IPS-18a (cell line): Measurements from ENCODE around the gene ZNF862.

Experiments
- H3K27ac ChIP-seq: one replicate; pipeline ENCODE4 v1.5.1; 2013; ENCODE audit warnings: low read length
- H3K27me3 ChIP-seq: one replicate; pipeline ENCODE4 v1.6.1; 2013; ENCODE audit warnings: mild to moderate bottlenecking, low read length; ENCODE audit not compliant: control insufficient read depth, insufficient read depth
- H3K36me3 ChIP-seq: one replicate; pipeline ENCODE4 v1.6.1; 2013; ENCODE audit warnings: low read depth, low read length; ENCODE audit not compliant: control insufficient read depth
- H3K4me1 ChIP-seq: one replicate; pipeline ENCODE4 v1.6.1; 2013; ENCODE audit warnings: low read depth, low read length; ENCODE audit not compliant: control insufficient read depth
- H3K4me3 ChIP-seq: one replicate; pipeline ENCODE4 v1.5.1; 2013; ENCODE audit warnings: low read length
- H3K9ac ChIP-seq: one replicate; pipeline ENCODE4 v1.6.1; 2013; ENCODE audit warnings: mild to moderate bottlenecking, low read length, moderate library complexity
- H3K9me3 ChIP-seq: one replicate; pipeline ENCODE4 v1.6.1; 2013; ENCODE audit warnings: low read depth, low read length; ENCODE audit not compliant: control insufficient read depth

Gene ZNF862

GRCh38 chr7:149811831-149812490 lies 26.2 kb upstream of the ZNF862 start:
- no peak overlapping the region for H3K27ac ChIP-seq
- H3K4me3 ChIP-seq = no peak overlapping the region
- no peaks in the 10 kb centered on the region for H3K36me3 ChIP-seq
- no peaks in the 10 kb centered on the region for H3K9me3 ChIP-seq
- H3K9ac ChIP-seq = no peak overlapping the region
- no peaks in the 10 kb centered on the region for H3K4me1 ChIP-seq
- H3K27me3 ChIP-seq = no peaks in the 10 kb centered on the region

GRCh38 chr7:149813254-149814035 lies 24.7 kb upstream of the ZNF862 start:
- no peaks in the 10 kb centered on the region for H3K9me3 ChIP-seq
- H3K27me3 ChIP-seq = no peaks in the 10 kb centered on the region
- no peak overlapping the region for H3K4me3 ChIP-seq
- no peaks in the 10 kb centered on the region for H3K4me1 ChIP-seq
- no peak overlapping the region for H3K9ac ChIP-seq
- H3K36me3 ChIP-seq = no peaks in the 10 kb centered on the region
- H3K27ac ChIP-seq = no peak overlapping the region

GRCh38 chr7:149814494-149814893 lies 23.7 kb upstream of the ZNF862 start:
- no peak overlapping the region for H3K9ac ChIP-seq
- H3K9me3 ChIP-seq = no peaks in the 10 kb centered on the region
- H3K4me1 ChIP-seq = no peaks in the 10 kb centered on the region
- H3K27ac ChIP-seq = no peak overlapping the region
- H3K36me3 ChIP-seq = no peaks in the 10 kb centered on the region
- H3K4me3 ChIP-seq = no peak overlapping the region
- no peaks in the 10 kb centered on the region for H3K27me3 ChIP-seq

- H3K36me3 ChIP-seq = no peaks in the 10 kb centered on the region
- no peaks in the 10 kb centered on the region for H3K9me3 ChIP-seq
- no peaks in the 10 kb centered on the region for H3K4me1 ChIP-seq
- no peak overlapping the region for H3K4me3 ChIP-seq
- no peak overlapping the region for H3K27ac ChIP-seq
- no peaks in the 10 kb centered on the region for H3K27me3 ChIP-seq
- H3K9ac ChIP-seq = no peak overlapping the region
These were observed 23.1 kb upstream of the ZNF862 start for GRCh38 chr7:149815121-149815520.

GRCh38 chr7:149815661-149816266 lies 22.4 kb upstream of the ZNF862 start:
- Histone ChIP-seq H3K9me3 (no peaks in the 10 kb centered on the region), H3K27me3 (no peaks in the 10 kb centered on the region), H3K27ac (no peak overlapping the region), H3K36me3 (no peaks in the 10 kb centered on the region), H3K4me1 (no peaks in the 10 kb centered on the region), H3K9ac (no peak overlapping the region), H3K4me3 (no peak overlapping the region)

- no peak overlapping the region for H3K9ac ChIP-seq
- no peak overlapping the region for H3K27ac ChIP-seq
- no peaks in the 10 kb centered on the region for H3K27me3 ChIP-seq
- H3K9me3 ChIP-seq = no peaks in the 10 kb centered on the region
- no peaks in the 10 kb centered on the region for H3K36me3 ChIP-seq
- no peak overlapping the region for H3K4me3 ChIP-seq
- H3K4me1 ChIP-seq = no peaks in the 10 kb centered on the region
These were observed 21.9 kb upstream of the ZNF862 start for GRCh38 chr7:149816267-149816751.

GRCh38 chr7:149816794-149817193 lies 21.4 kb upstream of the ZNF862 start:
- no peak overlapping the region for H3K9ac ChIP-seq
- H3K27ac ChIP-seq = no peak overlapping the region
- no peaks in the 10 kb centered on the region for H3K9me3 ChIP-seq
- H3K4me1 ChIP-seq = no peaks in the 10 kb centered on the region
- H3K27me3 ChIP-seq = no peaks in the 10 kb centered on the region
- no peaks in the 10 kb centered on the region for H3K36me3 ChIP-seq
- no peak overlapping the region for H3K4me3 ChIP-seq

- no peak overlapping the region for H3K9ac ChIP-seq
- no peaks in the 10 kb centered on the region for H3K27me3 ChIP-seq
- no peaks in the 10 kb centered on the region for H3K9me3 ChIP-seq
- H3K36me3 ChIP-seq = no peaks in the 10 kb centered on the region
- H3K4me3 ChIP-seq = no peak overlapping the region
- H3K27ac ChIP-seq = no peak overlapping the region
- H3K4me1 ChIP-seq = no peaks in the 10 kb centered on the region
These were observed 20.8 kb upstream of the ZNF862 start for GRCh38 chr7:149817301-149817771.

GRCh38 chr7:149817836-149818535 lies 20.2 kb upstream of the ZNF862 start:
- Histone ChIP-seq H3K4me3 (no peak overlapping the region), H3K27ac (no peak overlapping the region), H3K4me1 (no peaks in the 10 kb centered on the region), H3K9ac (no peak overlapping the region), H3K27me3 (no peaks in the 10 kb centered on the region), H3K9me3 (no peaks in the 10 kb centered on the region), H3K36me3 (no peaks in the 10 kb centered on the region)

GRCh38 chr7:149818536-149818840 lies 19.7 kb upstream of the ZNF862 start:
- Histone ChIP-seq H3K9me3 (no peaks in the 10 kb centered on the region), H3K27ac (no peak overlapping the region), H3K36me3 (no peaks in the 10 kb centered on the region), H3K9ac (no peak overlapping the region), H3K4me1 (no peaks in the 10 kb centered on the region), H3K4me3 (no peak overlapping the region), H3K27me3 (no peaks in the 10 kb centered on the region)

GRCh38 chr7:149819141-149819960 lies 18.8 kb upstream of the ZNF862 start:
- H3K4me3 ChIP-seq = no peak overlapping the region
- no peaks in the 10 kb centered on the region for H3K27me3 ChIP-seq
- no peak overlapping the region for H3K27ac ChIP-seq
- no peaks in the 10 kb centered on the region for H3K4me1 ChIP-seq
- no peaks in the 10 kb centered on the region for H3K9me3 ChIP-seq
- H3K9ac ChIP-seq = no peak overlapping the region
- H3K36me3 ChIP-seq = no peaks in the 10 kb centered on the region
